K562 (cell line): ENCODE measurements around the gene ZMIZ1. TPM values are rescaled to one million over a fixed set of nuclear protein-coding genes. Genes with fewer than 3 reads are reported as not detected.
A peak's percentile ranks its signal among the peaks of the same experiment; 100 is the strongest.

Experiments
- DIDO1 ChIP-seq: fragments of 450-650 bp; IDR thresholded peaks from 2 replicates; pipeline ENCODE4 v1.6.1; 2016; ENCODE audit warnings: low read depth, missing biosample characterization, missing genetic modification characterization
- DLX4 ChIP-seq: fragments of 250-450 bp; sonication (Bioruptor Pico); IDR thresholded peaks from 2 replicates; pipeline ENCODE4 v1.6.1; 2021; ENCODE audit warnings: mild to moderate bottlenecking
- E2F8 ChIP-seq: fragments of 450-650 bp; IDR thresholded peaks from 2 replicates; pipeline ENCODE4 v1.7.1; 2018; ENCODE audit warnings: mild to moderate bottlenecking, low read depth; ENCODE audit not compliant: partially characterized antibody
- ILK ChIP-seq: fragments of 450-650 bp; IDR thresholded peaks from 2 replicates; pipeline ENCODE4 v1.6.1; 2016; ENCODE audit warnings: missing genetic modification characterization, low read depth, mild to moderate bottlenecking, missing compliant biosample characterization, moderate library complexity, borderline replicate concordance
- KAT7 ChIP-seq: sonication (generic); formaldehyde crosslinking; IDR thresholded peaks from 2 replicates; pipeline ENCODE4 v1.8.0; 2022; ENCODE audit warnings: missing genetic modification reagents, mild to moderate bottlenecking, borderline replicate concordance
- MAZ ChIP-seq, 2 experiments: fragments of 450-650 bp in 1 of 2; sonication (generic) in 1 of 2; formaldehyde crosslinking; IDR thresholded peaks in 1 of 2; conservative IDR thresholded peaks in 1 of 2; 2 replicates each; pipeline versions ENCODE4 v1.4.0 to v1.5.0; 2020; ENCODE audit warnings: mild to moderate bottlenecking in 1 of 2, missing genetic modification reagents in 1 of 2
- NFXL1 ChIP-seq: fragments of 450-650 bp; formaldehyde crosslinking; IDR thresholded peaks from 2 replicates; pipeline ENCODE4 v1.4.0; 2021; ENCODE audit warnings: mild to moderate bottlenecking
- NONO ChIP-seq, 2 experiments: fragments of 200-400 bp in 1 of 2; fragments of 450-650 bp in 1 of 2; formaldehyde crosslinking in 1 of 2; IDR thresholded peaks; 2 replicates each; pipeline ENCODE4 v1.6.1; 2017; ENCODE audit warnings: low read depth in 2 of 2, mild to moderate bottlenecking in 2 of 2, moderate library complexity in 2 of 2, low read length in 1 of 2
- NR2F6 ChIP-seq: fragments of 450-650 bp; formaldehyde crosslinking; IDR thresholded peaks from 2 replicates; pipeline ENCODE4 v1.4.0; 2020; ENCODE audit warnings: mild to moderate bottlenecking
- PHB ChIP-seq: fragments of 250-450 bp; sonication (Bioruptor Pico); IDR thresholded peaks from 2 replicates; pipeline ENCODE4 v1.5.0; 2021
- POLR2AphosphoS2 ChIP-seq: IDR thresholded peaks from 2 replicates; pipeline ENCODE4 v1.6.1; 2012; ENCODE audit warnings: low read length, improper control_type of control experiment
- POLR3A ChIP-seq: IDR thresholded peaks from 2 replicates; pipeline ENCODE4 v1.6.1; 2011; ENCODE audit warnings: borderline replicate concordance, mild to moderate bottlenecking, moderate library complexity; ENCODE audit not compliant: insufficient read length, insufficient read depth; ENCODE audit errors: extremely low read depth
- RAD21 ChIP-seq, 2 experiments: fragments of 250-450 bp in 1 of 2; fragments of 450-650 bp in 1 of 2; sonication (Bioruptor Pico) in 1 of 2; formaldehyde crosslinking in 1 of 2; IDR thresholded peaks in 1 of 2; conservative IDR thresholded peaks in 1 of 2; 2 replicates each; pipeline versions ENCODE4 v1.4.0 to v1.8.0; 2020 to 2022; ENCODE audit warnings: mild to moderate bottlenecking in 2 of 2, moderate library complexity in 1 of 2
- SMARCA5 ChIP-seq: fragments of 450-650 bp; IDR thresholded peaks from 2 replicates; pipeline ENCODE4 v1.6.1; 2016
- SMARCB1 ChIP-seq: IDR thresholded peaks from 2 replicates; pipeline ENCODE4 v1.6.1; 2011; ENCODE audit warnings: improper control_type of control experiment, low read depth; ENCODE audit not compliant: insufficient read length
- SMARCE1 ChIP-seq: fragments of 450-650 bp; IDR thresholded peaks from 2 replicates; pipeline ENCODE4 v1.7.1; 2016; ENCODE audit warnings: mild to moderate bottlenecking
- TRIM24 ChIP-seq, 2 experiments: fragments of 450-650 bp; IDR thresholded peaks; 2 replicates each; pipeline ENCODE4 v1.6.1; 2016
- ZBTB7A ChIP-seq: IDR thresholded peaks from 2 replicates; pipeline ENCODE4 v1.6.1; 2011; ENCODE audit warnings: low read depth, mild to moderate bottlenecking, low read length, moderate library complexity, borderline replicate concordance; ENCODE audit not compliant: control insufficient read depth
- ZC3H11A ChIP-seq: IDR thresholded peaks from 2 replicates; pipeline ENCODE4 v1.6.1; 2012; ENCODE audit warnings: low read depth, low read length, improper control_type of control experiment
- ZNF445 ChIP-seq: fragments of 250-450 bp; sonication (Bioruptor Pico); IDR thresholded peaks from 2 replicates; pipeline ENCODE4 v1.4.0; 2020; ENCODE audit warnings: low read depth, mild to moderate bottlenecking, moderate library complexity
- polyA plus RNA-seq, 8 experiments: library from polyadenylated mRNA; depleted of rRNA in 4 of 8; stranded (reverse) in 5 of 8; unstranded in 3 of 8; fragments of >200 nt; fragmentation: Nextera tagmentation in 2 of 8; fragmentation: Illumina TruSeq in 1 of 8; extraction: Ambion mirVana in 2 of 8; extraction: Trizol in 1 of 8; gene quantifications; 2 replicates each; pipeline versions ENCODE4 v1.2.1 to v1.2.3, GENCODE V29; 2011 to 2014; ENCODE audit warnings: inconsistent platforms in 1 of 8, missing spikeins in 1 of 8
- total RNA-seq, 7 experiments: library from RNA; depleted of rRNA in 6 of 7; stranded (reverse); fragments of >200 nt in 6 of 7; fragmentation: Illumina TruSeq in 2 of 7; extraction: Trizol in 2 of 7; gene quantifications; 2 replicates each; pipeline versions ENCODE4 v1.2.1 to v1.2.3, GENCODE V29; 2011 to 2021; ENCODE audit warnings: low replicate concordance in 1 of 7
- TF ChIP-seq, protein P1 (sequence below): sonication (generic); formaldehyde crosslinking; IDR thresholded peaks from 2 replicates; pipeline ENCODE4 v1.9.0; 2022; ENCODE audit warnings: mild to moderate bottlenecking, missing genetic modification reagents
- TF ChIP-seq, protein P2 (sequence below): sonication (generic); formaldehyde crosslinking; IDR thresholded peaks from 2 replicates; pipeline ENCODE4 v1.8.0; 2022; ENCODE audit warnings: missing genetic modification reagents, mild to moderate bottlenecking, moderate library complexity, borderline replicate concordance

Gene ZMIZ1
- total and polyA plus RNA-seq, 9 of the 15 experiments (the other 6 are each of a cell fraction or from before 2014, with no cell fraction given), result 1.0 to 37.3 (median 4.3) TPM

DNA sequence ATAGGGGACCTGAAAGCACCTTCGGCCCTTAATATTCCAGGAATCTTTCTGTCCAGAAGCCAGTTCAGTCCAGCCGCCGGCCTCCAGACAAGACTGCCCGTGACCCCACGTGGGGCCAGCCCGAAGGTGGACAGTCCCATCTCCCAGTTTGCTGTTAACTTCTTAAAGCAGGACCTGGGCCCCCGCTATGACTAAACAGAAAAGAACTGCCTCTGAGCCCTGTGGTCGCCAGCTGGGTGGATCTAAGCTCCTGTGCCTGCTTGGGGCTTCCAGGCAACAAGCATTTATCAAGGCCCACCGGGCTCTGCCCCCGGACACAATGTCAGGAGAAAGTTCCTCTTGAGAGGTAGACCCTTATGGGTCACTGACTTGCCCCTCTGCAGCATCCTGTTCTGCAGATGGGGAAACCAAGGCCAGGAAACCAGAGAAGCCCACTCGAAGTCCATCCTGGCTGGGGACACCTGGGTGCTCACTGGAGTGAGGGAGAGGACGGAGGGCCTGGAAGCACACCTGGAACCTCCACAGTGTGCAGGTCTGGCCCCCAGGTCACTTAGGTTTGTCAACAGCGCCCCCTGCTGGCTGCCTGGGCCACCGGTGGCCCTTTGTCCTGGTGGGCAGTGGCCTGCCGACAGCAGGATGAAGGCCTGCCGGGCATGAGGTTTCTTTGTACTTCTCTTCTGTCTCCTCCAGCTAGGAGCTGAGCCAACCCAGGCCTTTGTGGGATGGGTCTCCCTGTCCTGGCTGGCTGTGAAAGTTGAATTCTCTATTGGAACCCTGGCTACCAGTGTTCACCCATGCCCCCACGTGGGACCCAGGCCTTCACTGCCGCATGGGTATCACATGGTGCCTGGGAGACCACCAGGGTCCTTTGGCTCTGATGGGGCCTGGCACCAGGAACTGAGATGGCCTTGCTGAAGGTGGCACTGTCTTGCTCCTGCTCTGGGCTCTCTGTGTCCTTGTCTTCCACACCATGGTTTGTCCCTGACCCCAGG is 128.0 kb downstream of the ZMIZ1 start (continued):
- TF ChIP-seq E2F8, result no peak
- no peak for TF ChIP-seq ZC3H11A
- TF ChIP-seq POLR3A, result no peak
- no peak for TF ChIP-seq NONO (IDR thresholded peaks at IDR 0.05; ENCODE audit: low read depth in 2 of 2, low read length in 1 of 2)
- peak; percentile 74; the same call in 1 of the 2 replicates for TF ChIP-seq ZBTB7A
- peak; percentile 51 to 84; a peak in 3 of 4 replicates for TF ChIP-seq MAZ (CRISPR knock-in tag; conservative IDR thresholded peaks at IDR 0.05 in 1 of 2, IDR thresholded peaks at IDR 0.05 in 1 of 2)
- 0 out of 2 replicates have a peak, but pooled peaks have one; percentile 38 for TF ChIP-seq SMARCE1
- TF ChIP-seq PHB (CRISPR knock-in tag), result no peak
- TF ChIP-seq, protein P1, sequence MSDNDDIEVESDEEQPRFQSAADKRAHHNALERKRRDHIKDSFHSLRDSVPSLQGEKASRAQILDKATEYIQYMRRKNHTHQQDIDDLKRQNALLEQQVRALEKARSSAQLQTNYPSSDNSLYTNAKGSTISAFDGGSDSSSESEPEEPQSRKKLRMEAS, result 0 out of 2 replicates have a peak, but pooled peaks have one; percentile 21
- no peak for TF ChIP-seq TRIM24 (IDR thresholded peaks at IDR 0.05)
- no peak for TF ChIP-seq ZNF445 (CRISPR knock-in tag)
- TF ChIP-seq NR2F6 (CRISPR knock-in tag), result no peak
- TF ChIP-seq SMARCA5, result 0 out of 2 replicates have a peak, but pooled peaks have one; percentile 20
- no peak for TF ChIP-seq DIDO1 (tag)
- TF ChIP-seq RAD21 (CRISPR knock-in tag; conservative IDR thresholded peaks at IDR 0.05 in 1 of 2, IDR thresholded peaks at IDR 0.05 in 1 of 2), result peak; percentile 81 to 93
- TF ChIP-seq NFXL1, result no peak
- no peak for TF ChIP-seq DLX4 (CRISPR knock-in tag)
- TF ChIP-seq SMARCB1, result no peak
- TF ChIP-seq, protein P2, sequence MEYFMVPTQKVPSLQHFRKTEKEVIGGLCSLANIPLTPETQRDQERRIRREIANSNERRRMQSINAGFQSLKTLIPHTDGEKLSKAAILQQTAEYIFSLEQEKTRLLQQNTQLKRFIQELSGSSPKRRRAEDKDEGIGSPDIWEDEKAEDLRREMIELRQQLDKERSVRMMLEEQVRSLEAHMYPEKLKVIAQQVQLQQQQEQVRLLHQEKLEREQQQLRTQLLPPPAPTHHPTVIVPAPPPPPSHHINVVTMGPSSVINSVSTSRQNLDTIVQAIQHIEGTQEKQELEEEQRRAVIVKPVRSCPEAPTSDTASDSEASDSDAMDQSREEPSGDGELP (CRISPR knock-in tag), result peak; percentile 51; the same call in 1 of the 2 replicates
- no peak for TF ChIP-seq POLR2AphosphoS2
- TF ChIP-seq ILK, result no peak
- no peak for TF ChIP-seq KAT7 (CRISPR knock-in tag)
